Neural progenitor cell (in vitro differentiated cells): ENCODE measurements around the gene CDH2. TPM values are rescaled to one million over a fixed set of nuclear protein-coding genes. Genes with fewer than 3 reads are reported as not detected.

Experiments used
- DNase-seq: peaks from one replicate; pipeline ENCODE4 v3.0.0-alpha.2; 2016; ENCODE audit warnings: low spot score
- H2AFZ ChIP-seq: fragments of 200-600 bp; sonication (generic); replicated peaks from 2 replicates; pipeline ENCODE4 v1.6.1; 2016; ENCODE audit warnings: antibody characterized with exemption
- H3F3A ChIP-seq: fragments of 200-600 bp; sonication (generic); 2 replicates; pipeline ENCODE4 v1.6.1; 2016; ENCODE audit warnings: antibody characterized with exemption, low read depth
- H3K27ac ChIP-seq: fragments of 200-600 bp; sonication (generic); 2 replicates; pipeline ENCODE4 v1.5.1; 2016; ENCODE audit warnings: mild to moderate bottlenecking
- H3K27me3 ChIP-seq: fragments of 200-600 bp; sonication (generic); 2 replicates; pipeline ENCODE4 v1.6.1; 2016; ENCODE audit warnings: mild to moderate bottlenecking, moderate library complexity
- H3K36me3 ChIP-seq: fragments of 200-600 bp; sonication (generic); 2 replicates; pipeline ENCODE4 v1.5.1; 2016
- H3K4me1 ChIP-seq: fragments of 200-600 bp; sonication (generic); 2 replicates; pipeline ENCODE4 v1.6.1; 2016; ENCODE audit warnings: mixed run types
- H3K4me2 ChIP-seq: fragments of 200-600 bp; sonication (generic); 2 replicates; pipeline ENCODE4 v1.6.1; 2016
- H3K4me3 ChIP-seq: fragments of 200-600 bp; sonication (generic); 2 replicates; pipeline ENCODE4 v1.5.1; 2016
- H3K79me2 ChIP-seq: fragments of 200-600 bp; sonication (generic); 2 replicates; pipeline ENCODE4 v1.6.1; 2016; ENCODE audit warnings: low read depth
- H3K9ac ChIP-seq: fragments of 200-600 bp; sonication (generic); 2 replicates; pipeline ENCODE4 v1.6.1; 2016
- H3K9me3 ChIP-seq: fragments of 200-600 bp; sonication (generic); 2 replicates; pipeline ENCODE4 v1.5.1; 2016; ENCODE audit warnings: low read depth
- H4K20me1 ChIP-seq: fragments of 200-600 bp; sonication (generic); 2 replicates; pipeline ENCODE4 v1.6.1; 2016; ENCODE audit warnings: low read depth
- H3K27ac Mint-ChIP-seq: 3 replicates; pipeline ENCODE4 v1.8.0; 2021; ENCODE audit warnings: mixed read lengths
- H3K27me3 Mint-ChIP-seq: 2 replicates; pipeline ENCODE4 v1.8.0; 2022; ENCODE audit warnings: low read depth, mild to moderate bottlenecking, inconsistent platforms, moderate library complexity, mixed read lengths; ENCODE audit not compliant: insufficient read depth
- H3K36me3 Mint-ChIP-seq: 3 replicates; pipeline ENCODE4 v1.8.0; 2021; ENCODE audit warnings: mixed read lengths
- H3K4me1 Mint-ChIP-seq: 3 replicates; pipeline ENCODE4 v1.8.0; 2021; ENCODE audit warnings: mixed read lengths
- H3K4me3 Mint-ChIP-seq: 3 replicates; pipeline ENCODE4 v1.8.0; 2021; ENCODE audit warnings: mild to moderate bottlenecking, moderate library complexity, mixed read lengths
- H3K9me3 Mint-ChIP-seq: 3 replicates; pipeline ENCODE4 v1.8.0; 2020; ENCODE audit warnings: mixed read lengths
- CTCF ChIP-seq: fragments of 200-600 bp; sonication (generic); IDR thresholded peaks from 2 replicates; pipeline ENCODE4 v1.5.1; 2017; ENCODE audit warnings: antibody characterized with exemption, mild to moderate bottlenecking
- EZH2 ChIP-seq: fragments of 200-600 bp; sonication (generic); IDR thresholded peaks from 2 replicates; pipeline ENCODE4 v1.6.1; 2017; ENCODE audit warnings: antibody characterized with exemption, mild to moderate bottlenecking, moderate library complexity
- EZH2phosphoT487 ChIP-seq: fragments of 200-600 bp; sonication (generic); IDR thresholded peaks from 2 replicates; pipeline ENCODE4 v1.6.1; 2017; ENCODE audit warnings: antibody characterized with exemption
- total RNA-seq: library from RNA; depleted of rRNA; stranded (reverse); fragments of >200 nt; gene quantifications from 2 replicates; pipeline ENCODE4 v1.2.3, GENCODE V29; 2015; ENCODE audit warnings: low replicate concordance

Gene CDH2
- total RNA-seq, 1 donor from 2014 or later: 459 TPM

GRCh38 chr18:28116461-28116860, 60.5 kb downstream of the CDH2 start:
- Histone ChIP-seq H3K79me2 (peaks cover 100% of the 10 kb centered on the region), H3K27ac (no peak overlapping the region), H3F3A (no peaks in the 10 kb centered on the region), H3K4me1 (peaks cover 28% of the 10 kb centered on the region), H4K20me1 (peaks cover 100% of the 10 kb centered on the region), H3K27me3 (no peaks in the 10 kb centered on the region), H3K9me3 (no peaks in the 10 kb centered on the region), H3K36me3 (no peaks in the 10 kb centered on the region), H3K4me3 (no peak overlapping the region), H3K4me2 (no peak overlapping the region), H2AFZ (no peak overlapping the region), H3K9ac (no peak overlapping the region)
- Mint-ChIP-seq H3K36me3 (peaks cover 63% of the 10 kb centered on the region), H3K4me3 (no peak overlapping the region), H3K4me1 (peaks cover 36% of the 10 kb centered on the region), H3K27ac (no peak overlapping the region), H3K9me3 (peaks cover 33% of the 10 kb centered on the region), H3K27me3 (peaks cover 2% of the 10 kb centered on the region)
- TF ChIP-seq EZH2phosphoT487 (no peak), CTCF (no peak), EZH2 (no peak)
- no peak for DNase-seq

DNA sequence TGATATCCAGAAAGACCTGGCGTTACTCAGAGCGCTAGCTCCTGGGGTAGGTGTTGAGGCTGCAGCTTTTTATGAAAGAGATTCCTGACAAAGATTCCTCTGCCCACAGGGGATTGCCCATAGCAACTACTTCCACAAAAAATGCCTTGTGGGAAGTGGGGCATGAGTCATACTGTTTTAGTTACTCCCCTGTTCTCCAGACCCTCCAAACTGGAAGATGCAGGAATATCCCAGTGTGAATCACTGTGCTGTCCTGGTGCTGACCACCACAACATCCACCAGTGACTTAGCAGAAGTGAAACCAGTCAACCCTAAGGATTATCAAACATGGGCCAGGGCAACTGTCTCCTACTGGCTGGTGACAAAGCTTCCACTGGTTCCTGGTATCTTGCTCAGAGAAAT, 61.8 kb downstream of the CDH2 start:
- DNase-seq: no peak
- peak overlapping the region; percentile 66 for H3K27ac Mint-ChIP-seq
- H3K9ac ChIP-seq: no peak overlapping the region
- no peak overlapping the region for H3K27ac ChIP-seq
- peaks cover 10% of the 10 kb centered on the region for H3F3A ChIP-seq
- peaks cover 49% of the 10 kb centered on the region for H3K4me1 Mint-ChIP-seq
- peaks cover 100% of the 10 kb centered on the region for H3K79me2 ChIP-seq
- peaks cover 55% of the 10 kb centered on the region for H3K36me3 Mint-ChIP-seq
- no peaks in the 10 kb centered on the region for H3K27me3 ChIP-seq
- H3K9me3 Mint-ChIP-seq: peaks cover 26% of the 10 kb centered on the region
- peaks cover 100% of the 10 kb centered on the region for H4K20me1 ChIP-seq
- no peak overlapping the region for H2AFZ ChIP-seq
- H3K9me3 ChIP-seq: no peaks in the 10 kb centered on the region
- no peak overlapping the region for H3K4me3 ChIP-seq
- no peaks in the 10 kb centered on the region for H3K27me3 Mint-ChIP-seq
- no peak overlapping the region for H3K4me3 Mint-ChIP-seq
- H3K4me1 ChIP-seq: peaks cover 38% of the 10 kb centered on the region
- H3K36me3 ChIP-seq: no peaks in the 10 kb centered on the region
- TF ChIP-seq EZH2 (no peak), CTCF (no peak), EZH2phosphoT487 (no peak)
- no peak overlapping the region for H3K4me2 ChIP-seq

DNA sequence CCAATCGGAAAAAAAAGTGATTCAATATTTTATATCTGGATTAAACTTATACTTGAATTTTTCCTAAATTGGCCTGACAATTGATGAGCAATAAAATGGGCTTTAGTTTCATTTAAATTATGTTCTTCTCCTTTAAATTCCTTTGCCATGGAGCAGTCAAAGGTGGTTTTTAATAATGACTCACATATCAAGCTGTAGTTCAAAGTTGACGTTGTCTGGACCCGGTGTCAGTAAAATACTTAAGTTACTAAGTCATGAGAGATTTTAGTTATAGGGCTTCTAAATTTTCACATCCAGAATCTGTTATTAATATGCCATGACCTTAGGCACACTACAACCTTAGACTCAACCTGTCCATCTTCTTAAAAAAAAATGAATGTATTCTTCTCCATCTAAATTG, 62.5 kb downstream of the CDH2 start:
- no peak overlapping the region for H3K4me2 ChIP-seq
- no peak overlapping the region for H3K9ac ChIP-seq
- no peak overlapping the region for H3K4me3 ChIP-seq
- Mint-ChIP-seq H3K4me3 (no peak overlapping the region), H3K36me3 (peaks cover 48% of the 10 kb centered on the region), H3K27ac (no peak overlapping the region), H3K9me3 (peaks cover 20% of the 10 kb centered on the region), H3K27me3 (no peaks in the 10 kb centered on the region), H3K4me1 (peaks cover 54% of the 10 kb centered on the region)
- no peaks in the 10 kb centered on the region for H3K27me3 ChIP-seq
- peaks cover 100% of the 10 kb centered on the region for H4K20me1 ChIP-seq
- H3K36me3 ChIP-seq: no peaks in the 10 kb centered on the region
- H2AFZ ChIP-seq: no peak overlapping the region
- no peaks in the 10 kb centered on the region for H3K9me3 ChIP-seq
- H3F3A ChIP-seq: peaks cover 12% of the 10 kb centered on the region
- H3K27ac ChIP-seq: no peak overlapping the region
- peaks cover 100% of the 10 kb centered on the region for H3K79me2 ChIP-seq
- H3K4me1 ChIP-seq: peaks cover 45% of the 10 kb centered on the region
- no peak for DNase-seq
- no peak for TF ChIP-seq CTCF
- no peak for TF ChIP-seq EZH2phosphoT487
- no peak for TF ChIP-seq EZH2
